Measurements from ENCODE around the gene SESN3.
A peak's percentile ranks its signal among the peaks of the same experiment; 100 is the strongest.
"Not testable (repeated sequence)": the region's sequence is repeated elsewhere in the genome, so short reads cannot be mapped to it uniquely, and the experiment has no call there.

Gene SESN3

DNA sequence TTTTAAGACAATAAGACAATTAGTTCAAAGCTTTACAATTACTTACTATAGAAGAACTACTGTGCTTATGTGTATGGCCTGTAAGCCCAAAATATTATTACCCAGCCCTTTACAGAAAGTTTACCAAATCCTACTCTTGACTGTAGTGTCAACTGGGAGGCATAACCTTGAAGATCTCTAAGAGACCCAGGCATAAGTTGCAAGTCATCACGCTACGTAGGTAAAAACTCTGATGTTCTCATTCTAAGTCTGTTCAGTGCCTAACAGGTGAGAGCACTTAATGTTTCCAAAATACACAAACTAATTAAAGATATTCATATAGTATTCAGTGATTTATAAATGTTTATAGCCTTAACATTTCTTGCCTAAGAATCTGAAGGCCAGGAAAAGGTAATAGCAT is 12.9 kb downstream of the SESN3 start:
- DNase-seq, result no peak

DNA sequence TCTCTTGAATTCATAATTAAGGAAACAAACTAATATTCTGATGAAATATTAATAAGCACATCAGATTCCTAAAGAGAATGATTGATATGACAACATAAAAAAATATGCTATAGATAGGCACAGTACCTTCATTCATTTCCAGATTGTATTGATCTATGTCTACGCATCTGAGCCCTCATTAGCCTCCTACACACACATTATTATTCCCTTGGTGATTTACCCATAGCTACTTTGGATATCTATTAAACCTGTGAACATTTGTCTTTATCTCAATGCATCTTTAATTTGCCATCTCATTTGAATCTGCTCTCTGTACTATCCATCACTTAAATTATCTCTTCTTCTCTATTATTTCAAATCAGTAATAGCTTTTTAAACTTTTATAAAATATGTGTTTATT is 18.4 kb downstream of the SESN3 start:
- DNase-seq, result no peak

- not testable (repeated sequence) for DNase-seq
Observed at GRCh38 chr11:95209535-95209934, 21.5 kb downstream of the SESN3 start.

GRCh38 chr11:95200781-95201457 is 30.1 kb downstream of the SESN3 start:
- DNase-seq, result no peak

DNA sequence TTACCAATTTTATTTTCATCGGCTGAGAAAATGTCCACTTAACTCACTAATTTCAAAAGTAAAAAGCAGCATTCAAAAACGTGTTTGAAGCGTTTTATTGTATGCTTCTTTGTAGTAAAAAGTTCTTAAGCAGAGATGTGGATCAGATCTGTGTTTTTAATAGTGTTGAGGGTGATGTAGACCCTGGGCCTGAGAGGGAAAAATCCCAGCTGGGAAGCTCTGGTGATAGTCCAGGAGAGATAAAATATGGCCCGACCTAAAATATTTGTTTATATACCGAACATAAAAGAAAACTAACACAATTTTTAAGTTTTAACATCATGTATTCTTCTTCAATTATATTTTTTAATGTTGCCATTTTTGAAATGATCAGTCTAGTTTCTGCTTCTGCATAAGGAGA is 35.2 kb downstream of the SESN3 start:
- DNase-seq, result no peak

- DNase-seq, result no peak
Observed at GRCh38 chr11:95193541-95193940, 37.5 kb downstream of the SESN3 start.

DNA sequence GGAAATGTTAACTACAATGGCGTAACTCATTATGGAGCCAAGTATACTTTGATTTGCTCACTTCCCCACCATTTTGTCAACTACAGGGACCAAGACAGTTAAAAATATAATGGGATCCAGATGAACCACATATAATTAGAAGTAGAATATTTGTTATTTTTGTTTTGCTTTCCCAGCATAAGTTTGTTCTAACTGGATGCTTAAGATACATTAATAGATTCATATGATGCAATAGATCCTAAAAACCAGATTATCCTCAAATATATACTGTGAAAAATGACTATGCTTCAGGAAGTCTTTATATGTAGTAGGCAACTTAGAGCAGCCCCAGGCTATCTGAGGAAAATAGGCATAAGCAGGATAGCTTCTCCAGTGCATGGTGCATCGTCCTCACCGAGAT is 38.3 kb downstream of the SESN3 start:
- no peak for DNase-seq

DNA sequence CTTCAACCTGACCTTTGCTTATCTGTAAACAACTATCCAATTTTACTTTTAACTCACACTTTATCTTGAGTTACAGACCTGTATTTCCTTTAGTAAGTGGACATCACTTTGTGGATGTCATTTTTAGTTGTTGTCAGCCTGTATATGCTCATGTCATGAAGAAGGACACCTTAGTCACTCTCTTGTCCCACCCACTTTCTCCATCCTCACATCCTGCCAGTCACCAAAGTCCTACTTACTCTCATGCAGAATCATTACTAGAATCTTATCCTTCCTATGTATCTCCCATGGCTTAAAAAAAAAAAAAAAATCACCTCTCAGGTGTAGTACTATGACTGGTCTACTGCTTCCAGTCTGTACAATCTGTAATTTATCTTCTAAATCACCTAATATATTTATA is 43.3 kb downstream of the SESN3 start:
- no peak for DNase-seq

DNA sequence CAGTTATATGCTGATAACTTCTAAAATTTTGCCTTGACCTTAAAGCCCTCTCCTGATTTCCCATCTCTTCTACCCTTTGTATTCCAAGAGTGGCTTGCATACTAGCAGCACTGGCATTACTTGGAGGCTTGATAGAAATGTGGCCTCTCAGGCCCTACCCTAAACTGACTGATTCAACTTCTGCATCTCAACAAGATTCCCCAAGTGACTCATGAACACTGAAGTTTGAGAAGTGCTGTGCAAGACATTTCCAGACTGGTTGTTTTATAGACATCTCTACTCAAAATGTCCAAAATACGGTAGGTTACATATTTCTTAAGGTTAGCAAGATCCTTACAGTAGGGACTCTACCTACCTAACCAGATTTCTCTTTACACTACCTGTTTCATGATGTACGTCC is 48.6 kb downstream of the SESN3 start:
- no peak for DNase-seq

- DNase-seq, result no peak
Observed at GRCh38 chr11:95175818-95176380, 55.1 kb downstream of the SESN3 start.

DNA sequence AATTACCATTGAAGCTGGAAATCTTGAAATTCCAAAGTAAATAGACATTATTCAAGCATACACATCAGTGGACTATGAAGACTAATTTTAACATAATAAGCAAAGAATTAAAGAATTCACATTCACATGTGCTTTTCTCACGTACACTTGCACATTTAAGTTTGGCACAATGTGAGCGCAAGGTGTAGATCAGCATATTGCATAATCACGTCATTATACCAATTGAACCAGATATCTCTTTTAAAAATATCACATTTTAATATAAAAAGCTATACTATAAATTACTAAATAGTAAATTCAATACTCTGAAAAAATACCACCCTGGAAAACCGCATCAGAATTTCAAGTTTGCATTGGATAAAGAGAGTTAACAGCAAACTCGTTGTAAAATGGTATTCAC is 60.7 kb downstream of the SESN3 start:
- DNase-seq, result no peak

DNA sequence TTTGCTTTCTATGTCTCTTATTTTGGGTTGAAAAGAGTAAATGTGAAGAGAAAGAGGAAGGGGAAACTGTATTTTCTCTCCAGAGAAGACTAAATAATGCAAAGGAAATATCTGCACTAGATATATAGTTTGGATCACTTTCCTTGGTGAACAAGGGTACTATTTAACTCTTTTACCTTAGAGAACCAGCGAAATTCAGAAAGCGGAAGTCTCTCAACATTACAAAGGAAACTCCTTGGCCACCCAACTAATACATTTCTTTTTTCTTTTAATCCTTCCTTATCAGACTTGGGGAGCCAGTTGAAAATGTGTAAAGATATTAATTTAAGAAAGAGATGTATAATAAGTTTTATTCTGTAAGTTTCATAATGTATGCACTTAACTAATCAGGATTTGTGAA is 64.2 kb downstream of the SESN3 start:
- DNase-seq, result no peak

DNA sequence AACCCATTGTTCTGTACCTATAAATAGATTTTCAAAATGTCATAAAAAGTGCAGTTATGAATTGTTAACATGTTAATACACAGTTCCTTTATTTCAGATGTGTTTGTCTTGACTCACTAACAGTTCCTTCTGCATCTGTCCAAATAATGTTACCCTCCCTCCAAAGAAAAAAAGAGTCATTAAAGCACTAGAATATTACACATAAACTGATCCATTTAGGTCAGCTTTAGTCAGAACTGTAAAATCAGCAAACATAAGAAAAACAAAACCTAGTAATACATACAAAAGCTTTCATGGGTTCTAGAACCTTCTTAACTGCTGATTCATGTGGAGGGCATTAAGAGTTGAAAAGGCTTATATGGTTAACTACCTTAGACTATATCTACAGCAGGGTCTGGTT is 65.4 kb downstream of the SESN3 start:
- DNase-seq, result no peak

DNA sequence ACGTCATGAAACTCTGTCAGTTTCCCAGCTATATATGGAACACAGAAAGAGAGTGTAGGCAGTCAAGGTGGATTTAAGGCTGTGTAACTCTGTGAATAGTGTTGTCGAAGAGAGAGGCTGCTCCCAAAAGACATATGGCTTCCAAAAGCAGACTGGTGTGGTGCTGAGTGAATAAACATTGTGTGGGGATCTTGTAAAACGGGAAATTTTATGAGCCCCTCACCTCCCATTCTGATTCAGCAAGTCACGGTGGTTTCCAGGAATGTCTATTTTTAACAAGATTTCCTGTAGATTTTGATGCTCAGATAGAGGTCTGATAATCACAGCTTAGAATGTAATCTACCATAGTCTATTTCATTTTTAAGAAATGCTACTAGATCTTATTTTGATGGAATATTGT is 67.9 kb downstream of the SESN3 start:
- DNase-seq, result no peak

DNA sequence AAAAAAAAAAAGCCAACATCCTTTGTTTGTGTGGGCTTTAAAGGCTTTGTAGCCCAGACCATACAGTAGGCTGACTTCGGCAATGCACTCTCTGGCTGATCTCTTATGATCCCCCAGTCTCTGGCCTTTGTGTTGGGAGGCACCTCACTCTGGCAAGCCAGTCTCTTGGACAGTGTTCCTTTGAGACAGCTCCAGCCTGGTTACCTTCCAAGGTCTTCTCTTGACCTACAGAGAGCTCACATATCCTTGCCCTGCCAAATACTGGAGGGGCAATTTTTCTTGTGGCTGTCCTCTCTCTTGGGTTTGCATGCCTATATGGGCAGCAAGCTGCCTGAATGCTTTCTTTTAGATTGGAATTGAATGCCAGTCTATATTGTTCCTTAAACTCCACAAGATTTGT is 69.8 kb downstream of the SESN3 start:
- DNase-seq, result no peak

DNA sequence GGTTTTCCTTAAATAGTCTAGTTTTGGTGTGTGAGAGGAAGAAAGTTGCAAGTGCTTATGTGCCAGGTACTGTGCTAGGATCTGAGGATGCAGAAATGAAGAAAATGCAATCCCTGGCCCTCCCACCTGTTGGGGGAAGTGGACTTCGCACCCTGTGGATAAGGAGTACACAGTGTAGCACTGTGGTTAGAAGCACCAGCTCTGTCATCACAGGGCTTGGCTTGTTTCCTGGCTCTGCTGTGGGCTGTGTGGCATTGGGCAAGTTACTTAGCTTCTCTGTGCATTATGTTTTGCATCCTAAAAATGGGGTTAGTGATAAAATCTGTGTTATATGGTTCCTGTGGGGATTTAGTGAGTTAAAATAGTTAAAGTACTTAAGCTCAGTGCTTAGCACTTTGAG is 73.2 kb downstream of the SESN3 start:
- DNase-seq, result no peak

DNA sequence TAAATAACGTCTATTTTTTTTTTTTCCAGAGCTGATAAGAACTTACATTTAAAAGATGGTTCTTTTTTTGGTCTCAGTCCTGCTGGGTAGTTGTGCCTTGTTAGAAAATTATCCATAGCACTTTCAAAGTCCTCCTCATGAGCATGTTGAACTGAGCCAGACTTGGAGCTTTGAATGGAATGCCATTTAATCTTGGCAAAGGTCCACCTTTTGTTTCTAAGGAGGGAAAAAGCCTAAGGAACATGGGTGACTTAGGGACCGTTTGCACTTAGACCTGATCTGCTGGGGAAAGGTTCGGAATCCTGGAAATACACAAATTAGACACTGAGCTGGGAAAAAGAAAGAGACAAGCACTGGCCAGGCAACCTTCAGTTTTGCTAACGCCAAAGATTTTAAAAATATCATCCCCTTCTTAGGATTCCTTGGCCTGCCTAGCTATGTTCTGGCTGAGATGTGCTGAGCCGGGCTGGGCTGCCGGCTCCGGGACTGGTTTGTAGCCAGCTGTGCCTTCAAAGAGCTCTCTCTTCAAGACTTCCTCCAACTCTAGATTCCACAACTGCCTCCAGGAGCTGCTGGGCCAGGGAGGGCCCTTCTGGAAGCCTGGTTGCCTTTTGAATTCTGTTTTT is 74.0 kb downstream of the SESN3 start:
- DNase-seq, result no peak

- DNase-seq, result no peak
Observed at GRCh38 chr11:95156133-95156721, 74.8 kb downstream of the SESN3 start.

DNA sequence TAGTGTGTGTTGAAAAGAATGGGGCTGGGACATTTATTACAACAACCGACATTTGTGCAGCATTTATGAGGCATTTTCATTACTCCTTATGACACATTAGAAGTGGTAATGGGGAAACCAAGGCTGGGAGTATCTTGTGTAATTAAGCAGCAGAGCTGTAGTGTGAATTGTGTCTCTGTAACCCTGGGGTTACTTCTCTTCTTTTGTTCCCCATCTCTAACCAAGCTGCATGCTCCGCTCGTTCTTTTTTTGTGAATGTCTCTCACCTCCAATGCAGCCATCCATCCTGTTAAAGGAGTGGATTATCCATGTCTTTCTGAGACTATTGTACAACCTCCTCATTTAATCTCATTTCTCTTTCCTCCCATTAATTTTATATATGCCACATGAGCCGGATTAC is 75.6 kb downstream of the SESN3 start:
- no peak for DNase-seq

DNA sequence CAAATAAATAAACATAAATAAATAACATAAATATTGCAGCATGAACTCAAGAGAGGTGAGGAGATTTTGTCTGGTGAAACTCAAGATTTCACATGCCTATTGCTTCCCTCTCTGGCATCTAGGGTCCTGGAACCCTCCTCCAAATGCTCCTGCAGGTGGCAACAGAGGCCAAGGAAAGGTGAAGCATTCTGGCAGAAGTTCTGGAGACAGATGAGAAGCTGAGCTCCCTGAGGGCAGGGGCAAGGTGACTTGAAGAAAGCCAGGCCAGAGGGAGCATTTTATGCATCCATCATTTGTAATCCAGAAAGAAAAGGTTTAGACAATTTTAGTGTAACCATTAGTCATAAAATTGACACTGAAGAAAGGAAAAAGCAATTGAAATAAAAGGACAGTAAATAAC is 76.5 kb downstream of the SESN3 start:
- peak in 1 of 2 donors; percentile 10 for DNase-seq

DNA sequence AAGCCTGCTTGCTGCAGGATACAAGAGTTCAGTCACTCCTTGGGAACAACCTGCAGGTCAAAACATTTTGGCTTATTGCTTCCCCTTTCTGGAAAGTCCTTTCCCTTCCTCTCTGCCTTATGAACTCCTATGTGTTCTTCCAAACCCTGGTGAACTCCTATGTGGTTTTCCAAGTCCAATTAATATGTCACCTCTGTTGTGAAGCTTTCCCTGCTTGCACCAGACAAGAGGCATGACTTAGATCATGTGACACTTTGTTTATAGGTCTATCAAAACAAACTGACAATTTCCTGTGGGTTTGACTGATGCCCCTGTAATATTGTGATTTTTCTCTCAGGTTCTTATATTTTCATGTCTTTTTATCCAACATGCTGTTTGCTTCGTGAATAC is 77.2 kb downstream of the SESN3 start:
- no peak for DNase-seq

DNA sequence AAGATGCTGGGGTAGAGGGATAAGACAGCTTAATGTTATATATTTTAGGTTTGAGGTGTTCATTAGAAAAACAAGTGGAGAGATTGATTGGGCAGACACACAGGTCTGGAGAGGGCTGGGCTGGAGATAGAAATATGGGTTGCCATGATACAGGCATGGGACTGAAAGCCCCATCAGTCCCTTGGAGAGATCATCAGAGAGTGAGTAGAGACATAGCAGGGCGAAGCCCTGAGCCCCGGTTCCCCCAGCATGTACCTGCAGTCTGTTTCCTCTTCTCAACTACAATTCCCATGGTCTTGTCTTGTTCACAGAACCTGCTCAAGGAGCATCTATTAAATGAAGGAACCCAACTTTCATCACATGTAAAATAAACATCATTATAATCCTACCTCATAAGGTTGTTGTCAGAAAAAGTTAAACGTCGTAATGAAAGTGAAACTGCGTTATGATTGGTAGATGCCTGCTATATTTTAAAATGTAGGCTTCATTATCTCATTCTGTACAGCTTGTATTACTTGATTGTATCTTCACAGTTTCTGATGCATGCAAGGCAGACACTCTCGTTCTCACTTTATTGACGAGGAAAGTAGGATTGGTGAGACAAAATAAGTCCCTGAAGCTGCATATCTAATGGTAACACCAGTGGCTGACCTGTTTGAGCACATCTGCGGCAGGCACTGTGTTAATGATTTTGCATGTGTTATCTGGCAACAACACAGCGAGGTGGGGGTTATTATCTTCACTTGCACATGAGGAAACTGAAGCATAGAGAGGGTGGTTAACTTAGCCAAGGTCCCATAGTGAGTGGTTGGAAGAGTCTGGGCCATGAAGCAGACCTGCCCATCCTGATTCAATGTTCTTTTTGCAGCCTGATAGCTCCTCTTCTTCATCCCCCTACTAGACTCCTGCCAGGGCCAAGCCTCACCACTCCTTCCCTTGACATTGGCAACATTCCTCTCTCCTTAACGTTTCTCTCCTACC is 77.8 kb downstream of the SESN3 start:
- DNase-seq, result no peak

Data from hippocampal formation (tissue), 2 donors.